Neural progenitor cell (in vitro differentiated cells): ENCODE results near the gene ZHX3. TPM values are rescaled to one million over a fixed set of nuclear protein-coding genes. Genes with fewer than 3 reads are reported as not detected.

Source experiments
- DNase-seq: peaks from one replicate; pipeline ENCODE4 v3.0.0-alpha.2; 2016; ENCODE audit warnings: low spot score
- H2AFZ ChIP-seq: fragments of 200-600 bp; sonication (generic); replicated peaks from 2 replicates; pipeline ENCODE4 v1.6.1; 2016; ENCODE audit warnings: antibody characterized with exemption
- H3F3A ChIP-seq: fragments of 200-600 bp; sonication (generic); 2 replicates; pipeline ENCODE4 v1.6.1; 2016; ENCODE audit warnings: antibody characterized with exemption, low read depth
- H3K27ac ChIP-seq: fragments of 200-600 bp; sonication (generic); 2 replicates; pipeline ENCODE4 v1.5.1; 2016; ENCODE audit warnings: mild to moderate bottlenecking
- H3K27me3 ChIP-seq: fragments of 200-600 bp; sonication (generic); 2 replicates; pipeline ENCODE4 v1.6.1; 2016; ENCODE audit warnings: mild to moderate bottlenecking, moderate library complexity
- H3K36me3 ChIP-seq: fragments of 200-600 bp; sonication (generic); 2 replicates; pipeline ENCODE4 v1.5.1; 2016
- H3K4me1 ChIP-seq: fragments of 200-600 bp; sonication (generic); 2 replicates; pipeline ENCODE4 v1.6.1; 2016; ENCODE audit warnings: mixed run types
- H3K4me2 ChIP-seq: fragments of 200-600 bp; sonication (generic); 2 replicates; pipeline ENCODE4 v1.6.1; 2016
- H3K4me3 ChIP-seq: fragments of 200-600 bp; sonication (generic); 2 replicates; pipeline ENCODE4 v1.5.1; 2016
- H3K79me2 ChIP-seq: fragments of 200-600 bp; sonication (generic); 2 replicates; pipeline ENCODE4 v1.6.1; 2016; ENCODE audit warnings: low read depth
- H3K9ac ChIP-seq: fragments of 200-600 bp; sonication (generic); 2 replicates; pipeline ENCODE4 v1.6.1; 2016
- H3K9me3 ChIP-seq: fragments of 200-600 bp; sonication (generic); 2 replicates; pipeline ENCODE4 v1.5.1; 2016; ENCODE audit warnings: low read depth
- H4K20me1 ChIP-seq: fragments of 200-600 bp; sonication (generic); 2 replicates; pipeline ENCODE4 v1.6.1; 2016; ENCODE audit warnings: low read depth
- H3K27ac Mint-ChIP-seq: 3 replicates; pipeline ENCODE4 v1.8.0; 2021; ENCODE audit warnings: mixed read lengths
- H3K27me3 Mint-ChIP-seq: 2 replicates; pipeline ENCODE4 v1.8.0; 2022; ENCODE audit warnings: low read depth, mild to moderate bottlenecking, inconsistent platforms, moderate library complexity, mixed read lengths; ENCODE audit not compliant: insufficient read depth
- H3K36me3 Mint-ChIP-seq: 3 replicates; pipeline ENCODE4 v1.8.0; 2021; ENCODE audit warnings: mixed read lengths
- H3K4me1 Mint-ChIP-seq: 3 replicates; pipeline ENCODE4 v1.8.0; 2021; ENCODE audit warnings: mixed read lengths
- H3K4me3 Mint-ChIP-seq: 3 replicates; pipeline ENCODE4 v1.8.0; 2021; ENCODE audit warnings: mild to moderate bottlenecking, moderate library complexity, mixed read lengths
- H3K9me3 Mint-ChIP-seq: 3 replicates; pipeline ENCODE4 v1.8.0; 2020; ENCODE audit warnings: mixed read lengths
- EZH2 ChIP-seq: fragments of 200-600 bp; sonication (generic); IDR thresholded peaks from 2 replicates; pipeline ENCODE4 v1.6.1; 2017; ENCODE audit warnings: antibody characterized with exemption, mild to moderate bottlenecking, moderate library complexity
- EZH2phosphoT487 ChIP-seq: fragments of 200-600 bp; sonication (generic); IDR thresholded peaks from 2 replicates; pipeline ENCODE4 v1.6.1; 2017; ENCODE audit warnings: antibody characterized with exemption
- total RNA-seq: library from RNA; depleted of rRNA; stranded (reverse); fragments of >200 nt; gene quantifications from 2 replicates; pipeline ENCODE4 v1.2.3, GENCODE V29; 2015; ENCODE audit warnings: low replicate concordance
- TF ChIP-seq, protein P1 (sequence below): fragments of 200-600 bp; sonication (generic); IDR thresholded peaks from 2 replicates; pipeline ENCODE4 v1.5.1; 2017; ENCODE audit warnings: antibody characterized with exemption, mild to moderate bottlenecking

Gene ZHX3
- total RNA-seq, 1 donor from 2014 or later, result 6.8 TPM

DNA sequence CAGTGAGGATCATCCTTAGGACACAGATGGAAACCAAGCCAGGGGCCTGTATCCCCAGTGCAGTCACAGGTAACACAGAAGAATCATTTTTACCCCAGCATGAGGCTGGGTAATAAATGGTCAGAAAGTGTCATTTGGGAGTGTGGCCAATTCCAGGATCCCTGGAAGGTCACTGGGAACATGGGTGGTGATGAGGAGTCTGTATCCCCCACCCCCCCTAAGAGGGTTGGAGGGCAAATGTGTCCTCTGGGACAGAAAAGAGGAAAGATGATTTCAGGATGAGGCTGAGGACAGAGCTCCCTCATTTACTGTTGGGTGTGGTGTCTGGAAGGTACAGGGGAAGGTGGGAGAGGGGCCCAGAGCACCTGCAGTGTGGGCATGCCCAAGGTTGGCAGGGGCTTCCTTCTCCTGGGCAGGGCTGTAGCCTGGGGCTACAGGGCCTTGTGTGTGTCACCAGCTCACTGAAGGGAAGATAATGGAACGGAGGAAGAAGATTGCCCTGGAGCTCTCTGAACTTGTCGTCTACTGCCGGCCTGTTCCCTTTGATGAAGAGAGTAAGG is 145.7 kb downstream of the ZHX3 start:
- Mint-ChIP-seq H3K4me3 (no peak overlapping the region), H3K27me3 (peaks cover 3% of the 10 kb centered on the region), H3K36me3 (peaks cover 54% of the 10 kb centered on the region), H3K9me3 (no peaks in the 10 kb centered on the region), H3K4me1 (peaks cover 2% of the 10 kb centered on the region), H3K27ac (no peak overlapping the region)
- Histone ChIP-seq H3K4me3 (no peak overlapping the region), H3K4me2 (no peak overlapping the region), H3K4me1 (peaks cover 26% of the 10 kb centered on the region), H3K9me3 (no peaks in the 10 kb centered on the region), H3K9ac (no peak overlapping the region), H4K20me1 (peaks cover 33% of the 10 kb centered on the region), H3K27ac (peak overlapping the region; percentile 20), H3K79me2 (no peaks in the 10 kb centered on the region), H3K36me3 (no peaks in the 10 kb centered on the region), H3F3A (peaks cover 47% of the 10 kb centered on the region), H3K27me3 (no peaks in the 10 kb centered on the region), H2AFZ (no peak overlapping the region)
- DNase-seq, result no peak
- TF ChIP-seq, protein P1, sequence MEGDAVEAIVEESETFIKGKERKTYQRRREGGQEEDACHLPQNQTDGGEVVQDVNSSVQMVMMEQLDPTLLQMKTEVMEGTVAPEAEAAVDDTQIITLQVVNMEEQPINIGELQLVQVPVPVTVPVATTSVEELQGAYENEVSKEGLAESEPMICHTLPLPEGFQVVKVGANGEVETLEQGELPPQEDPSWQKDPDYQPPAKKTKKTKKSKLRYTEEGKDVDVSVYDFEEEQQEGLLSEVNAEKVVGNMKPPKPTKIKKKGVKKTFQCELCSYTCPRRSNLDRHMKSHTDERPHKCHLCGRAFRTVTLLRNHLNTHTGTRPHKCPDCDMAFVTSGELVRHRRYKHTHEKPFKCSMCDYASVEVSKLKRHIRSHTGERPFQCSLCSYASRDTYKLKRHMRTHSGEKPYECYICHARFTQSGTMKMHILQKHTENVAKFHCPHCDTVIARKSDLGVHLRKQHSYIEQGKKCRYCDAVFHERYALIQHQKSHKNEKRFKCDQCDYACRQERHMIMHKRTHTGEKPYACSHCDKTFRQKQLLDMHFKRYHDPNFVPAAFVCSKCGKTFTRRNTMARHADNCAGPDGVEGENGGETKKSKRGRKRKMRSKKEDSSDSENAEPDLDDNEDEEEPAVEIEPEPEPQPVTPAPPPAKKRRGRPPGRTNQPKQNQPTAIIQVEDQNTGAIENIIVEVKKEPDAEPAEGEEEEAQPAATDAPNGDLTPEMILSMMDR, result no peak
- TF ChIP-seq EZH2phosphoT487 (no peak), EZH2 (no peak)

DNA sequence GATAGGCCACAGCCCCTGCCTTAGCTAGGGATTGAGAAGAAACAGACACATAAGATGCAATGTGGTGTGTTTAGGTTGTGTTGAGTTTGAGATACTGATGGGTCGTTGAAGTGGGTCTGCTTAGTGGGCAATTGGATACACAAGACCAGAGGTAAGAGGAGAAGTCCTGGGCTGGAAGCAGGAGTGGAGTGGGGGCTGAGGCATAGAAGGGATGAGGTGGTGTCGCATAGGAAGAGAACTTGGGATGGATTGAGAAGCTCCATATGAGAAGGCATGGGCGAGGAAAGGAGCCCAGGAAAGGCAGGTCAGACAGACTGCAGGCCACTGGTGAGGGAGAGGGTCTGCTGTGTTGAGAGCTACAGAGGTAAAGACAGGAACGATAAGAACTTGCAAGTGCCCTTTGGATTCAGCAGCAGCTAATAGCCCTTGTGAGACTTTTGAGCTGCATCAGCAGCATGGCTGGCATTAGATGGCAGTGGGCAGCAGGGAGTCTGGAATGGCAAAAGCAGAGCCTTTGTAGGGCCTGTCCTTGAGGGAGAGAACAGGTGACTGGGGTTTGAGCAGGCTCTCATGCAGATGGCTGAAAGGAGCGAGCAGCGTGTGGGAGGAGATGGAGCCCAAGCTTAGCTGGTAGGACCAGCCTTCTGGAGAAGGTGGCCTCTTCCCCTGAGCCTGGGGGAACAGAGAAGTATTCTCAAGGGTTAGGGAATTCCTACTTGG is 147.0 kb downstream of the ZHX3 start:
- DNase-seq, result no peak
- H3K4me3 Mint-ChIP-seq, result no peak overlapping the region
- no peak overlapping the region for H3K27ac Mint-ChIP-seq
- Histone ChIP-seq H3K9ac (no peak overlapping the region), H3K4me1 (peaks cover 24% of the 10 kb centered on the region), H3K9me3 (no peaks in the 10 kb centered on the region), H3K4me3 (no peak overlapping the region), H2AFZ (no peak overlapping the region), H4K20me1 (peaks cover 33% of the 10 kb centered on the region), H3K27ac (no peak overlapping the region), H3K27me3 (no peaks in the 10 kb centered on the region), H3F3A (peaks cover 47% of the 10 kb centered on the region), H3K79me2 (no peaks in the 10 kb centered on the region), H3K36me3 (no peaks in the 10 kb centered on the region), H3K4me2 (no peak overlapping the region)
- peaks cover 2% of the 10 kb centered on the region for H3K4me1 Mint-ChIP-seq
- no peaks in the 10 kb centered on the region for H3K9me3 Mint-ChIP-seq
- TF ChIP-seq EZH2phosphoT487, result no peak
- no peak for TF ChIP-seq EZH2
- TF ChIP-seq, protein P1, result no peak
- H3K27me3 Mint-ChIP-seq, result peaks cover 3% of the 10 kb centered on the region
- peaks cover 51% of the 10 kb centered on the region for H3K36me3 Mint-ChIP-seq

DNA sequence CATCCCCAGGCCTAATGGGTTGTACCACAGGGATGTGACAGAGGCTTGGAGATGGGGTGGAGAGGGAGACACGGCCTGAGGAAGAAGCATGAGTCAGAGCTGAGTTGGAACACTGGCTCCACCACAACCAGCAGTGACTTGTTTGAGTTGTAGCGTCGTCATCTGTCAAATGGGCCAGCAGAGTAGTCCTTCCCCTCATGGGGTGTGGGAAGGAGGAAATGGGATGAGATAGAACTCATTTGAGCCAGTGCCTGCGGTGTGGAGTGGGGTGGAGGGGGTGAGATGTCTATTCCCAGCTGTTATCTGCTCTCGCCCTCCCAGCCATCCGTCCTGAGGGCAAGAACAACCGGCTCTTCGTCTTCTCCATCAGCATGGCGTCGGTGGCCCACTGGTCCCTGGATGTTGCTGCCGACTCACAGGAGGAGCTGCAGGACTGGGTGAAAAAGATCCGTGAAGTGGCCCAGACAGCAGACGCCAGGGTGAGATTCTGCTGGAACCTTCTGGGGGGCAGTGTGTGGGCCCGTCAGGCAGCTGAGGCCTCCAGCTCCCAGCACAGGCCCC is 147.7 kb downstream of the ZHX3 start:
- Mint-ChIP-seq H3K9me3 (no peaks in the 10 kb centered on the region), H3K27me3 (peaks cover 3% of the 10 kb centered on the region), H3K4me1 (peaks cover 2% of the 10 kb centered on the region), H3K4me3 (no peak overlapping the region), H3K36me3 (peaks cover 51% of the 10 kb centered on the region), H3K27ac (no peak overlapping the region)
- peaks cover 40% of the 10 kb centered on the region for H3F3A ChIP-seq
- TF ChIP-seq, protein P1, result no peak
- TF ChIP-seq EZH2 (no peak), EZH2phosphoT487 (no peak)
- peaks cover 17% of the 10 kb centered on the region for H3K4me1 ChIP-seq
- H3K4me2 ChIP-seq, result no peak overlapping the region
- no peak overlapping the region for H3K27ac ChIP-seq
- H3K9ac ChIP-seq, result no peak overlapping the region
- H2AFZ ChIP-seq, result no peak overlapping the region
- no peaks in the 10 kb centered on the region for H3K79me2 ChIP-seq
- DNase-seq, result no peak
- no peaks in the 10 kb centered on the region for H3K27me3 ChIP-seq
- H3K9me3 ChIP-seq, result no peaks in the 10 kb centered on the region
- peaks cover 27% of the 10 kb centered on the region for H4K20me1 ChIP-seq
- no peak overlapping the region for H3K4me3 ChIP-seq
- H3K36me3 ChIP-seq, result no peaks in the 10 kb centered on the region
